BLaER1 (cell line): ENCODE data around the gene MSI2.

Experiments
- H3K27ac ChIP-seq: shearing (Covaris generic); formaldehyde crosslinking; 2 replicates; pipeline ENCODE4 v1.8.1; 2022
- H3K27me3 ChIP-seq: shearing (Covaris generic); formaldehyde crosslinking; 2 replicates; pipeline ENCODE4 v1.8.1; 2022
- H3K36me3 ChIP-seq: shearing (Covaris generic); formaldehyde crosslinking; 2 replicates; pipeline ENCODE4 v1.8.1; 2022
- H3K4me1 ChIP-seq: shearing (Covaris generic); formaldehyde crosslinking; 2 replicates; pipeline ENCODE4 v1.8.1; 2022
- H3K4me2 ChIP-seq: shearing (Covaris generic); formaldehyde crosslinking; 2 replicates; pipeline ENCODE4 v1.8.1; 2022
- H3K4me3 ChIP-seq: shearing (Covaris generic); formaldehyde crosslinking; 2 replicates; pipeline ENCODE4 v1.8.1; 2022
- H3K9ac ChIP-seq: shearing (Covaris generic); formaldehyde crosslinking; 2 replicates; pipeline ENCODE4 v1.8.1; 2022
- H3K9me3 ChIP-seq: shearing (Covaris generic); formaldehyde crosslinking; 2 replicates; pipeline ENCODE4 v1.8.1; 2022
- H4K20me1 ChIP-seq: shearing (Covaris generic); formaldehyde crosslinking; 2 replicates; pipeline ENCODE4 v1.8.1; 2022
- Cebpa-rat ChIP-seq: shearing (Covaris generic); IDR thresholded peaks from 2 replicates; pipeline ENCODE4 v1.8.1; 2022

The MSI2 gene

GRCh38 chr17:57537524-57538410 is 281.4 kb downstream of the MSI2 start:
- peak overlapping the region; percentile 76 for H3K9ac ChIP-seq
- H3K27me3 ChIP-seq: no peaks in the 10 kb centered on the region
- peaks cover 100% of the 10 kb centered on the region for H3K4me1 ChIP-seq
- H3K9me3 ChIP-seq: no peaks in the 10 kb centered on the region
- peak overlapping the region; percentile 93 for H3K27ac ChIP-seq
- H4K20me1 ChIP-seq: no peaks in the 10 kb centered on the region; the same call in 1 of the 2 replicates
- peak overlapping the region; percentile 49 for H3K4me3 ChIP-seq
- no peak for TF ChIP-seq Cebpa-rat
- peaks cover 66% of the 10 kb centered on the region for H3K36me3 ChIP-seq
- H3K4me2 ChIP-seq: peak overlapping the region; percentile 91

DNA sequence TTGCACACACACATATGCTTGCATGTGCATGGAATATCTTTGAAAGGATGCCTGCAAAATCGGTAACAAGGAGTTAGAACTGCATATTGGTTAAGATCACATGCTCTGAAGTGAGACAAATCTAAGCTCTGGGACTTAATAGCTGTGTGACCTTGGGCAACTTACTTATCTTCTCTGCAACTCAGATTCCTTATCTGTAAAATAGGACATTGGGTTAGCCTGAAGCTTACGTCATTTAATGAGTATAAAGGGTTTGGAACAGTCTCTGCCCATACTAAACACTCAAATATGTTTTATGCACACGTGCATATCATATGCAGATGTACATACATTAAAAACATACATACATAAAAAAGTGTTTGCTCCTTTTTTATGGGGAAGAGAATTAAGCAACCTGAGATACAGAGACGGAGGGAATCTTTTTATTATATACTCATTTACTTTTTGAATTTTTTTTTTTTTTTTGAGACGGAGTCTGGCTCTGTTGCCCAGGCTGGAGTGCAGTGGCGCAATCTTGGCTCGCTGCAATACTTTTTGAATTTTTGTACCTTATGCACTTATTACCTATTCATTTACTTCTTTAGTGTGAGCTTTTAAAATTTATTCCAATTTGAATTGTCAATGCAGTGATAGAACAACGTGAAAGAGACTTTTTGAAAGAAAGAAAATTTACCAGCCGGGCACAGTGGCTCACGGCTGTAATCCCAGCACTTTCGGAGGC is 282.6 kb downstream of the MSI2 start:
- H3K36me3 ChIP-seq: peaks cover 60% of the 10 kb centered on the region
- H3K9ac ChIP-seq: peak overlapping the region; percentile 76
- H3K4me1 ChIP-seq: peaks cover 100% of the 10 kb centered on the region
- no peaks in the 10 kb centered on the region for H3K9me3 ChIP-seq
- peak overlapping the region; percentile 93 for H3K27ac ChIP-seq
- no peak for TF ChIP-seq Cebpa-rat
- H3K4me3 ChIP-seq: no peak overlapping the region
- no peaks in the 10 kb centered on the region for H3K27me3 ChIP-seq
- peak overlapping the region; percentile 91 for H3K4me2 ChIP-seq
- H4K20me1 ChIP-seq: no peaks in the 10 kb centered on the region; the same call in 1 of the 2 replicates

DNA sequence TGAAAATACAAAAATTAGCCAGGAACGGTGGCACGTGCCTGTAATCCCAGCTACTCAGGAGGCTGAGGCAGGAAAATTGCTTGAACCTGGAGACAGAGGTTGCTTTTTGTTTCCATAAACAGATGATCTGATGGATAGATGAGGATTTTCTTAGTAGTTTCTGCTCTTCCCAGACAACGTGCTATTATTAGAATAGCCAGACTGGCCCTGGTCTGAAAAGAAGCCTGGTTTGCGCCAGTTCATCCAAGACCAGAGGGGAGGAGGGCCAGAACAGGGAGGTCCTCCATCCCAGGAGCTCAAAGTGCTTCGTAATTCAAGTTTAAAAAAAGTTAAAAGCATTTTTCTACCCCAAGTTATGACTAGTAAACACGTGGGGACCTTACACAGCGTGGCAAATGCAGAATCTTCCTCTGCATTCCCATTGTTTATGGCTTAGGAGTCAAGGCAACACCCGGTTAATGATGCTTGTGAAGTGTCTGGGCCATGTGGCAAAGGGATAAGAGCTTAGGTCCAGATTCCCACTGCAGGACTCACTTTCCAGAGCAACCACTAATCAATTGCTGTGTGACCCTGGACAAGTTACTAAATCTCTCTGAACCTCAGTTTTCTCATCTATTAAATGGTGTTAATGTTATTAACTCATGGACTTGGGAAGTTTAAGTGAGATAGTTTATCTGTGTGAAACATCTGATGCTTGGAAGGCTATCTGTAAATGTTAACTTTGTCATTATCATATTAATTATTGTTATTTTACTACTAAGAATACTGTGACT is 283.4 kb downstream of the MSI2 start:
- Histone ChIP-seq H3K36me3 (peaks cover 52% of the 10 kb centered on the region), H3K27me3 (no peaks in the 10 kb centered on the region), H3K4me1 (peaks cover 100% of the 10 kb centered on the region), H3K27ac (peak overlapping the region; percentile 63), H4K20me1 (no peaks in the 10 kb centered on the region; the same call in 1 of the 2 replicates), H3K4me2 (peak overlapping the region; percentile 91), H3K9me3 (no peaks in the 10 kb centered on the region), H3K4me3 (no peak overlapping the region), H3K9ac (peak overlapping the region; percentile 18; the same call in 1 of the 2 replicates)
- no peak for TF ChIP-seq Cebpa-rat

DNA sequence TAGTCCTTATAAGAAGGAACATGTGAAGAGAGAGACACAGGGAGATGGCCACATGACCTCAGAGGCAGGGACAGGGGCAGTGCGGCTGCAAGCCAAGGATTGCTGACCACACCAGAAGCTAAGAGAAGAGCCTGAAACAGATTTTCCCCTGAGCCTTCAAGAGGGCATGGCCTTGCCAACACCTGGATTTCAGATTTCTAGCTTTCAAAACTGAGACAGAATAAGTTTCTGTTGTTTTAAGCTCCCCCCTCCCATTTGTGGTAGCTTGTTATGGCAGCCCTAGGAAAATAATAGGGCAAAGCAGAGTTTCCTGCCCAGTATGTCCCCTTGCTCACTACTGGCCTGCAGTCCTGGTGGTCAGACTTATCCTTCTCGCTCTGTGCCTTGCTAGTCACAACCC is 284.3 kb downstream of the MSI2 start:
- Histone ChIP-seq H3K9ac (peak overlapping the region; percentile 5; the same call in 1 of the 2 replicates), H3K36me3 (peaks cover 51% of the 10 kb centered on the region), H3K9me3 (no peaks in the 10 kb centered on the region), H3K4me1 (peaks cover 100% of the 10 kb centered on the region), H3K27ac (peak overlapping the region; percentile 63), H3K4me3 (no peak overlapping the region), H3K4me2 (peak overlapping the region; percentile 91), H3K27me3 (no peaks in the 10 kb centered on the region), H4K20me1 (no peaks in the 10 kb centered on the region; the same call in 1 of the 2 replicates)
- no peak for TF ChIP-seq Cebpa-rat

- Histone ChIP-seq H3K27ac (peak overlapping the region; percentile 63), H4K20me1 (no peaks in the 10 kb centered on the region), H3K27me3 (no peaks in the 10 kb centered on the region), H3K36me3 (peaks cover 50% of the 10 kb centered on the region), H3K4me1 (peaks cover 100% of the 10 kb centered on the region), H3K4me2 (peak overlapping the region; percentile 91), H3K9ac (0 out of 2 replicates have a peak overlapping the region, but pooled peaks have one; percentile 5), H3K9me3 (no peaks in the 10 kb centered on the region), H3K4me3 (no peak overlapping the region)
- no peak for TF ChIP-seq Cebpa-rat
Observed at GRCh38 chr17:57541049-57541448, 284.7 kb downstream of the MSI2 start.

DNA sequence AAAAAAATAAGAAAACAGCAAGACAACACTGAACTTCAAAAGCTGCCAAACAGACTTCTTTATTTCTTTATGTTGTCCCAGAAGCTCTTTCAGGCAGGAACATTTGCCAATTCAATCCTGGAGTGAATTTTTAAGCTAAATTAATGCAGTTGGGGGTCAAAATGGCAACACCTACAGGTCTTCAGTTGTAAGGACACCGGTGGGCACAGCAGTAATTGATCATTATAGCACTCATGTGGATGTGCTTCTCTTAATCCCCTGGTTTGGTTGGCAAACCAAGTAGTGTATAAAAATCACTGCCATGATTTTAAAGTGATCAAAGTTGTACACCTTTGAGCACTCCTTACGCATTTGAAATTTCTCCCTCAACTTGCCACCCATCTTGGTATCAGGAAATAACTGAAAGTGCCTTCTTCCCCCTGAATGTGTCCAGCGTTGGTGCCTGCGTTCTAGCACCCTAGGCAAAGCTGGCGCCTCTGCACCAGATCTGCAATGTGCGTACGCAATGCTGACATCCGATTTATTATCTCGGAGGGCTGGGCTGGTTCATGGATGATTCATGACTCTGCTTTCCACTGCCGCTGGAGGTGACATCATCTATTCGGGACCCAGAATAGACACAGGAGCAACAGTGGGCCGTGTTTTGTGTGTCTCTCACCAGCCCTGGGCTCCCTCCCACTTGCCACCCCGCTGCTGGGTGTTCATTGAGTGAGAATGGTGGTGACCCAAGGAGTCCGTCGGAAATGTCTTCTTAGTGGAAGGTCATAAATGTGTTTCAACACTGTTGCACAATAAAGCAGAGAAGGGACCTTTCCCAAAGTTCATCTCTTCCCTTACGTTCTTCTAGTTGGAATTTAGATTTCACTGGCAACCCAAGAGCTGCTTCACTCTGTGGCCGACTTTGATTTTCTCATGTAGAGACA is 285.4 kb downstream of the MSI2 start:
- H3K27me3 ChIP-seq: no peaks in the 10 kb centered on the region
- H3K36me3 ChIP-seq: peaks cover 50% of the 10 kb centered on the region
- H3K27ac ChIP-seq: peak overlapping the region; percentile 71
- no peak for TF ChIP-seq Cebpa-rat
- H3K4me2 ChIP-seq: peak overlapping the region; percentile 91
- H4K20me1 ChIP-seq: no peaks in the 10 kb centered on the region
- H3K9me3 ChIP-seq: no peaks in the 10 kb centered on the region
- H3K4me3 ChIP-seq: no peak overlapping the region
- H3K4me1 ChIP-seq: peaks cover 100% of the 10 kb centered on the region
- H3K9ac ChIP-seq: no peak overlapping the region

- Histone ChIP-seq H3K4me1 (peaks cover 100% of the 10 kb centered on the region), H3K27ac (peak overlapping the region; percentile 71), H3K27me3 (no peaks in the 10 kb centered on the region), H3K9ac (peak overlapping the region; percentile 56), H3K4me3 (no peak overlapping the region), H3K4me2 (peak overlapping the region; percentile 91), H4K20me1 (no peaks in the 10 kb centered on the region), H3K36me3 (peaks cover 54% of the 10 kb centered on the region), H3K9me3 (no peaks in the 10 kb centered on the region)
- TF ChIP-seq Cebpa-rat: no peak
Observed at GRCh38 chr17:57542510-57542909, 286.2 kb downstream of the MSI2 start.

DNA sequence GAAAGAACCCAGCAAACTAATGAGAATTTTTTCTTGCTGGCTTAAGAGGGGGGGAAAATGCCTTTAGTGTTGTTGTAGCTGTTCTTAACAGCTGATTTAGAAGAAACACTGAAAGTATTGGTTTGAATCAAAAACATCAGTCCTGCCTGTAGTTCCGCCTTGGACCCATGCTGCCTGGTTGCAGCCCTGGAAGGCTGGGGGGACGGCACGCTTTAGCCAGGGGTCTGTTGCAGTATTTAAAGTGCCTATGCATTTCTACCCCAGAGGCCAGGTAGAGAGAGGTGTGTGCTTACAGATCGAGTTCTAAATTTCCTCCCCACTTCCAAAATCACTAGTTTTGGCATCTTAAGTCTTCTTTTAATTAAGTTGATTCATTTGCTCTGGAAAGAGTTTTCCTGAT is 286.9 kb downstream of the MSI2 start:
- Histone ChIP-seq H3K27ac (peak overlapping the region; percentile 71), H3K4me2 (peak overlapping the region; percentile 91), H4K20me1 (no peaks in the 10 kb centered on the region), H3K4me3 (no peak overlapping the region), H3K36me3 (peaks cover 54% of the 10 kb centered on the region), H3K9ac (peak overlapping the region; percentile 56), H3K4me1 (peaks cover 100% of the 10 kb centered on the region), H3K9me3 (no peaks in the 10 kb centered on the region), H3K27me3 (no peaks in the 10 kb centered on the region)
- TF ChIP-seq Cebpa-rat: no peak
